Tibial nerve (tissue), 4 donors: ENCODE data around the gene SAGE1. TPM values are rescaled to one million over a fixed set of nuclear protein-coding genes. Genes with fewer than 3 reads are reported as not detected.
"Not testable (repeated sequence)": the region's sequence is repeated elsewhere in the genome, so short reads cannot be mapped to it uniquely, and the experiment has no call there.

Experiments used
- DNase-seq, 2 donors: peaks; one replicate each; pipeline ENCODE4 v3.0.0-alpha.2; 2019; ENCODE audit warnings: low spot score in 2 of 2
- H3K27ac ChIP-seq, 4 donors: fragments of 200-600 bp; sonication (generic) in 3 of 4; one replicate each; pipeline ENCODE4 v1.5.1; 2017 to 2019; ENCODE audit warnings: mild to moderate bottlenecking in 1 of 4
- H3K27me3 ChIP-seq, 2 donors: fragments of 200-600 bp; sonication (generic) in 1 of 2; one replicate each; pipeline versions ENCODE4 v1.5.1 to v1.6.0; 2017 to 2019
- H3K36me3 ChIP-seq, 3 donors: fragments of 200-600 bp; sonication (generic); one replicate each; pipeline ENCODE4 v1.5.1; 2018 to 2019
- H3K4me1 ChIP-seq, 4 donors: fragments of 200-600 bp; sonication (generic) in 3 of 4; one replicate each; pipeline ENCODE4 v1.5.1; 2017 to 2019
- H3K4me3 ChIP-seq, 4 donors: fragments of 200-600 bp; sonication (generic) in 3 of 4; one replicate each; pipeline ENCODE4 v1.5.1; 2017 to 2019; ENCODE audit warnings: mild to moderate bottlenecking in 1 of 4, moderate library complexity in 1 of 4
- H3K9me3 ChIP-seq, 4 donors: fragments of 200-600 bp; sonication (generic) in 3 of 4; one replicate each; pipeline ENCODE4 v1.5.1; 2017 to 2019
- CTCF ChIP-seq, 5 experiments: fragments of 200-600 bp in 3 of 5; fragments of 450-650 bp in 2 of 5; sonication (generic) in 3 of 5; IDR thresholded peaks; one replicate each; pipeline ENCODE4 v1.5.1; 2016 to 2019; ENCODE audit warnings: antibody characterized with exemption in 5 of 5, mild to moderate bottlenecking in 3 of 5, moderate library complexity in 2 of 5
- EP300 ChIP-seq, 2 donors: sonication (generic); formaldehyde crosslinking; IDR thresholded peaks; one replicate each; pipeline ENCODE4 v1.6.1; 2017; ENCODE audit warnings: antibody characterized with exemption in 2 of 2, mild to moderate bottlenecking in 1 of 2
- POLR2A ChIP-seq, 2 donors: fragments of 450-650 bp; IDR thresholded peaks; one replicate each; pipeline ENCODE4 v1.6.1; 2017; ENCODE audit warnings: antibody characterized with exemption in 2 of 2, mild to moderate bottlenecking in 2 of 2, moderate library complexity in 2 of 2
- WGBS, 2 donors: methylation state at CpG; one replicate each; pipeline ENCODE4 v1.1.5; 2018; 5-methylcytosine and 5-hydroxymethylcytosine counted together
- total RNA-seq, 4 donors: library from RNA; depleted of rRNA; stranded (reverse); fragments of >200 nt; gene quantifications; one replicate each; pipeline ENCODE4 v1.1.0, GENCODE V29; 2016

The SAGE1 gene
- total RNA-seq: not detected

GRCh38 chrX:135893294-135893817, at the start of gene SAGE1, which contains the start of gene CT45A10:
SAGE1 (plus strand) TSS chrX:135893716; CDS start chrX:135896243, 2,527 bp downstream.
CT45A10 (minus strand) TSS chrX:135893444; CDS start chrX:135885344, 8,100 bp downstream.
- Histone ChIP-seq H3K9me3 (no peaks in the 10 kb centered on the region), H3K27me3 (no peaks in the 10 kb centered on the region), H3K4me3 (no peak within 1 kb of the TSS), H3K4me1 (no peaks in the 10 kb centered on the region), H3K36me3 (no peaks in the 10 kb centered on the region), H3K27ac (no peak within 1 kb of the TSS)
- 81 to 92% methylated on average over 22 of the region's 22 CpGs for WGBS, 2 donors
- no peak for TF ChIP-seq EP300 (IDR thresholded peaks at IDR 0.05)
- no peak for DNase-seq

DNA sequence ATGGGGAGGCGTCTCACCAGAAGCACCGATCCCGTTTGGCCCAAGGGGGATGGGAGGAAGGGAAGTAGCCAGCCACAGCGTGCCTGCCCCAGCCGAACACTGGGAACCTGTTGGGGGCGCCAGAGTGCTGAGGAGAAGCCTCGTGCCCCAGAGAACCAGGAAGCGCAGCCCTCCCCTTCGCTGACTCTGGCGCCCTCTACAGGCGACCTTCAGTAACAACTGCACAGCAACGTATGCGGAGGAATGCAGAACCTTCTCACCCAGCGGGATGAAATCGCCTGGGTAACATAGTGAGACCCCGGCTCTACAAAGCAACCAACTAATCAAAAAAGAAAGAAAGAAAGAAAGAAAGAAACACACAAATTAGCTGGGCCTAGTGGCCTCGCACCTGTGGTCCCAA, 39.1 kb upstream of the SAGE1 start, which contains the start of gene CT45A8:
Gene CT45A8 (minus strand): TSS at position 101 of the 400 bp plus-strand sequence. CDS start 3,755 bp downstream, outside the sequence.
- WGBS, 2 donors: no CpG with 5 or more reads among the region's 17 CpGs
- not testable (repeated sequence) for H3K4me1 ChIP-seq, H3K36me3 ChIP-seq, DNase-seq, H3K4me3 ChIP-seq, H3K27ac ChIP-seq, H3K9me3 ChIP-seq, H3K27me3 ChIP-seq

GRCh38 chrX:135871712-135872111, 21.8 kb upstream of the SAGE1 start, which contains the start of gene CT45A9:
CT45A9 (minus strand) TSS chrX:135871812; CDS start chrX:135868061, 3,751 bp downstream.
- not testable (repeated sequence) for H3K36me3 ChIP-seq, H3K4me1 ChIP-seq, H3K4me3 ChIP-seq, H3K27me3 ChIP-seq, DNase-seq, H3K9me3 ChIP-seq, H3K27ac ChIP-seq
- WGBS, 2 donors: no CpG with 5 or more reads among the region's 17 CpGs

GRCh38 chrX:135882741-135883140, 10.8 kb upstream of the SAGE1 start:
- not testable (repeated sequence) for DNase-seq, H3K27ac ChIP-seq, H3K4me1 ChIP-seq, H3K4me3 ChIP-seq, H3K27me3 ChIP-seq, H3K9me3 ChIP-seq, H3K36me3 ChIP-seq
- 59 to 60% methylated on average over 4 to 5 of the region's 5 CpGs for WGBS, 2 donors

DNA sequence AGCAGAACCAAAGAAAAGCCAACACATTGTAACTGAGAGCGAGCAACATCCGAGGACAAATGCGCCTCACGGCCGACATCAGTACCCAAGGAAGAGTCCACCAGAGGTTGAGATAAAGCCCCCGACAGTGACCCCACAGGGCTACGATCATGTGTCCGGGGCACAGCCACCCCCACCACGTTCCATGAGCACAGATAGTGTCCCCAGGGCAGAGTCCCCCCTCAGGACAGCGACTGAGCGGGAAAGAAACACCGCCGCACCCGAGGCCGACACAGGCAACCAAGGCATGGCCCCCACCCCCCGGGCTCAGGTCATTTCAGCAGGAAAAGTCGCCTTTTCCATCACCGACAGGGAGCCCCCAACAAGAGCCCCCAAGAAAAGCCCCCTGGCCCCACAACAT, 5.3 kb upstream of the SAGE1 start:
- not testable (repeated sequence) for H3K36me3 ChIP-seq, H3K9me3 ChIP-seq

GRCh38 chrX:135888976-135889375, 4.5 kb upstream of the SAGE1 start:
- not testable (repeated sequence) for H3K27ac ChIP-seq, DNase-seq, H3K27me3 ChIP-seq, H3K4me3 ChIP-seq, H3K36me3 ChIP-seq, H3K4me1 ChIP-seq, H3K9me3 ChIP-seq
- 73 to 78% methylated on average over 11 to 13 of the region's 15 CpGs for WGBS, 2 donors

More for the DNA sequence above, 5.3 kb upstream of the SAGE1 start:
- H3K27ac ChIP-seq, H3K27me3 ChIP-seq, DNase-seq, H3K4me1 ChIP-seq, H3K4me3 ChIP-seq: not testable (repeated sequence)
- 89% methylated on average over 11 of the region's 18 CpGs for WGBS, 2 donors

- Histone ChIP-seq H3K4me1 (no peaks in the 10 kb centered on the region), H3K4me3 (no peak overlapping the region), H3K27me3 (no peaks in the 10 kb centered on the region), H3K9me3 (no peaks in the 10 kb centered on the region), H3K27ac (no peak overlapping the region), H3K36me3 (no peaks in the 10 kb centered on the region)
- 81 to 92% methylated on average over 8 to 14 of the region's 14 CpGs for WGBS, 2 donors
- no peak for DNase-seq
- no peak for TF ChIP-seq CTCF (IDR thresholded peaks at IDR 0.05)
- no peak for TF ChIP-seq POLR2A (IDR thresholded peaks at IDR 0.05)
- TF ChIP-seq EP300 (IDR thresholded peaks at IDR 0.05): no peak
Observed at GRCh38 chrX:135890087-135890585, 3.4 kb upstream of the SAGE1 start.

- Histone ChIP-seq H3K36me3 (no peaks in the 10 kb centered on the region), H3K4me1 (no peaks in the 10 kb centered on the region), H3K27ac (no peak overlapping the region), H3K27me3 (no peaks in the 10 kb centered on the region), H3K4me3 (no peak overlapping the region), H3K9me3 (no peaks in the 10 kb centered on the region)
- WGBS, 2 donors: 80 to 88% methylated on average over 4 to 10 of the region's 11 CpGs
- no peak for DNase-seq
- TF ChIP-seq EP300 (IDR thresholded peaks at IDR 0.05): no peak
- TF ChIP-seq POLR2A (IDR thresholded peaks at IDR 0.05): no peak
- TF ChIP-seq CTCF (IDR thresholded peaks at IDR 0.05): no peak
Observed at GRCh38 chrX:135892781-135893180, 735 bp upstream of the SAGE1 start.
